NCI-H146 treated with DMSO at 0.1 percent for 48 hours (cell line): ENCODE results near the gene GON7.
"Not testable (repeated sequence)": the region's sequence is repeated elsewhere in the genome, so short reads cannot be mapped to it uniquely, and the experiment has no call there.

Experiments used
- DNase-seq: peaks from one replicate; lab custom pipeline; 2025; ENCODE audit not compliant: unreplicated experiment; lab: John Stamatoyannopoulos, UW

Gene GON7

DNA sequence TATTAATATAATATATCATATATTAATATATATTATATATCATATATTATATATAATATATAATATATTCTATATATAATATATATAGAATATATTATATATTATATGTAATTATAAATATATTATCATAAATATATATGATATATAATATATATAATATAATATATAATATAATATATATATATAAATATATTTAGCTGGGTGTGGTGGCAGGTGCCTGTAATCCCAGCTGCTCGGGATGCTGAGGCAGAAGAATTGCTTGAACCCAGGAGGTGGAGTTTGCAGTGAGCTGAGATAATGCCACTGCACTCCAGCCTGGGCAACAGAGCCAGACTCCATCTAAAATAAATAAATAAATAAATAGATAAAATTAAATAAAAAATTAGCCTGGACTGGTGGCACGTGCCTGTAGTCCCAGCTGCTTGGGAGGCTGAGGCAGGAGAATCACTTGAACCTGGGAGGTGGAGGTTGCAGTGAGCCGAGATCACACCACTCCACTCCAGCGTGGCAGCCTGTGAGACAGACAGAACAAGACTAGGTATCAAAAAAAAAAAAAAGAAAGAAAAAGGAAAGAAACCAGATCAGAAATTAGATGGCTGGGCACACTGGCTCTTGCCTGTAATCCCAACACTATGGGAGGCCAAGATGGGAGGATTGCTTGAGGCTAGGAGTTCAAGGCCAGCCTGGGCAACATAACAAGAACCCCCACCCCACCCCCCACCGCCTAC, 47.1 kb downstream of the GON7 start:
- DNase-seq, result not testable (repeated sequence)

GRCh38 chr14:93158349-93158748, 48.5 kb downstream of the GON7 start:
- DNase-seq, result not testable (repeated sequence)

DNA sequence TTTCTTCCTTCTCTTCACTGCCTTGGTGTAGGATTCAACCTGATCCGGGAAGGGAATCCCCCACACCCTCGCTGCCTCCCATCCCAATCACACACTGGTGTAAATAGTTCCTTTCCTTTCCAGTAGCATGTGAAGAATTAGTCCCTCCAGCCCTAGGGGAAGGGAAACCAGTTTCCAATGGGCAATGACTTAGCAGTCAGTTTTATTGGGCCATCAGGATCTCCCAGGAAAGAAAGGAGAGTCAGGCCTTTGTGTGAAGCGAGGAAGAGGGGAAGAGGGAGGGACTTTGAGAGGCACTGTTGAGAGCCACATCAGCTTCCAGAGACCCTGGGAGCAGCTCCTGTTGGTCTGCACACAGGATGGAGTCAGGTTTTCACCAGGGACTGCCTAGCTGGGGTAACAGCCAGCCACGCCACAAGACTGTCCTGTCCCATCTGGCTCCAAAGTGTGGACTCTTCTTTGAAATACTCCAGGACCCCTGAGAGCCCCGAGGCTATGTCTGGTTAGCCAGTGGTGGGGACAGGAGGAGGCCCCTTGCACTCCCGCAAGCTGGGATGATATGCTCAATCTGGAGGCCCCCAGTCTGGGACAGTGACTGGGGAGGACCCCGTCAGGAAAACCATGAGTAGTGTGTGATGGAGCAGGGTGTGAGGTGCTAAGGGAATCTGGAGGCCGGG, 50.0 kb downstream of the GON7 start:
- DNase-seq, result no peak

- DNase-seq, result no peak
Measured at GRCh38 chr14:93155667-93156066, 51.2 kb downstream of the GON7 start.

- DNase-seq, result no peak
Measured at GRCh38 chr14:93153121-93153520, 53.7 kb downstream of the GON7 start.
